Neural progenitor cell (in vitro differentiated cells): ENCODE results near the gene CLIC5.

ENCODE experiments used
- CTCF ChIP-seq: fragments of 200-600 bp; sonication (generic); IDR thresholded peaks from 2 replicates; pipeline ENCODE4 v1.5.1; 2017; ENCODE audit warnings: antibody characterized with exemption, mild to moderate bottlenecking
- EZH2 ChIP-seq: fragments of 200-600 bp; sonication (generic); IDR thresholded peaks from 2 replicates; pipeline ENCODE4 v1.6.1; 2017; ENCODE audit warnings: antibody characterized with exemption, mild to moderate bottlenecking, moderate library complexity

- peak; percentile 40 for TF ChIP-seq CTCF
- no peak for TF ChIP-seq EZH2
These were observed 69.3 kb downstream of the CLIC5 start for GRCh38 chr6:45946352-45946751.
